NT2/D1 (cell line): ENCODE results near the gene TIAM1.

Experiments used
- SUZ12 ChIP-seq: IDR thresholded peaks from 2 replicates; pipeline ENCODE4 v1.6.1; 2011; ENCODE audit not compliant: insufficient read length, insufficient read depth; ENCODE audit errors: extremely low read depth
- YY1 ChIP-seq: IDR thresholded peaks from 2 replicates; pipeline ENCODE4 v1.6.1; 2011; ENCODE audit not compliant: insufficient read length, insufficient read depth
- ZNF274 ChIP-seq: IDR thresholded peaks from 2 replicates; pipeline ENCODE4 v1.6.1; 2011; ENCODE audit warnings: mild to moderate bottlenecking, low read depth, low read length

- no peak for TF ChIP-seq YY1
- TF ChIP-seq ZNF274, result no peak
- TF ChIP-seq SUZ12, result no peak
Observed at GRCh38 chr21:31336739-31337040, 7.4 kb downstream of the TIAM1 start.
